ENCODE data around the gene CYP46A1.

Gene CYP46A1

DNA sequence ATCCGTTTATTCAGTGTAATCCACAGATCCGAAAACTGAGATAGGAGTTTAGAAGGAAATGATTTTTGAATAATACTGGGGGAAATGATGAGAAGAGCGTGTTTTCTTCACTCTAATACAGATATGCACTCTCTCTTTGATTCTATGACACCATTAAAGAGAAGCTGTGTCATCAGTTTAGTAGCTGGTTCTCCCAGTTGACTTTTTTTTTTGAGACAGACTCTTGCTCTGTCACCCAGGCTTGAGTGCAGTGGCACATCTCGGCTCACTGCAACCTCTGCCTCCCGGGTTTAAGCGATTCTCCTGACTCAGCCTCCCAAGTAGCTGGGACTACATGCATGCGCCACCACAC, 60.8 kb downstream of the CYP46A1 start:
- Histone ChIP-seq H3K36me3 (ENCODE audit: low read length) (no peaks in the 10 kb centered on the region), H3K79me2 (ENCODE audit: insufficient read depth, low read length) (no peaks in the 10 kb centered on the region), H3K9me3 (ENCODE audit: insufficient read depth, low read length) (no peaks in the 10 kb centered on the region), H3K9ac (ENCODE audit: low read length) (no peak overlapping the region), H3K4me3 (ENCODE audit: insufficient read depth, low read length, poor library complexity, severe bottlenecking) (no peak overlapping the region), H4K20me1 (ENCODE audit: low read depth, low read length) (no peaks in the 10 kb centered on the region), H3F3A (ENCODE audit: insufficient read depth) (no peaks in the 10 kb centered on the region), H3K9me2 (replicated peaks; ENCODE audit: insufficient read depth, low read length) (no peaks in the 10 kb centered on the region), H3K27ac (ENCODE audit: low read depth, low read length) (no peak overlapping the region), H3K4me2 (ENCODE audit: low read depth, low read length, poor library complexity, severe bottlenecking) (no peak overlapping the region), H2AFZ (ENCODE audit: low read depth, low read length, severe bottlenecking) (no peak overlapping the region), H3K27me3 (ENCODE audit: low read length) (no peaks in the 10 kb centered on the region)
- TF ChIP-seq EZH2phosphoT487 (conservative IDR thresholded peaks at IDR 0.05; ENCODE audit: low read length), result no peak
- TF ChIP-seq, protein P1, sequence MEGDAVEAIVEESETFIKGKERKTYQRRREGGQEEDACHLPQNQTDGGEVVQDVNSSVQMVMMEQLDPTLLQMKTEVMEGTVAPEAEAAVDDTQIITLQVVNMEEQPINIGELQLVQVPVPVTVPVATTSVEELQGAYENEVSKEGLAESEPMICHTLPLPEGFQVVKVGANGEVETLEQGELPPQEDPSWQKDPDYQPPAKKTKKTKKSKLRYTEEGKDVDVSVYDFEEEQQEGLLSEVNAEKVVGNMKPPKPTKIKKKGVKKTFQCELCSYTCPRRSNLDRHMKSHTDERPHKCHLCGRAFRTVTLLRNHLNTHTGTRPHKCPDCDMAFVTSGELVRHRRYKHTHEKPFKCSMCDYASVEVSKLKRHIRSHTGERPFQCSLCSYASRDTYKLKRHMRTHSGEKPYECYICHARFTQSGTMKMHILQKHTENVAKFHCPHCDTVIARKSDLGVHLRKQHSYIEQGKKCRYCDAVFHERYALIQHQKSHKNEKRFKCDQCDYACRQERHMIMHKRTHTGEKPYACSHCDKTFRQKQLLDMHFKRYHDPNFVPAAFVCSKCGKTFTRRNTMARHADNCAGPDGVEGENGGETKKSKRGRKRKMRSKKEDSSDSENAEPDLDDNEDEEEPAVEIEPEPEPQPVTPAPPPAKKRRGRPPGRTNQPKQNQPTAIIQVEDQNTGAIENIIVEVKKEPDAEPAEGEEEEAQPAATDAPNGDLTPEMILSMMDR (IDR thresholded peaks at IDR 0.05; ENCODE audit: insufficient read depth, low read length, poor library complexity, severe bottlenecking), result no peak

DNA sequence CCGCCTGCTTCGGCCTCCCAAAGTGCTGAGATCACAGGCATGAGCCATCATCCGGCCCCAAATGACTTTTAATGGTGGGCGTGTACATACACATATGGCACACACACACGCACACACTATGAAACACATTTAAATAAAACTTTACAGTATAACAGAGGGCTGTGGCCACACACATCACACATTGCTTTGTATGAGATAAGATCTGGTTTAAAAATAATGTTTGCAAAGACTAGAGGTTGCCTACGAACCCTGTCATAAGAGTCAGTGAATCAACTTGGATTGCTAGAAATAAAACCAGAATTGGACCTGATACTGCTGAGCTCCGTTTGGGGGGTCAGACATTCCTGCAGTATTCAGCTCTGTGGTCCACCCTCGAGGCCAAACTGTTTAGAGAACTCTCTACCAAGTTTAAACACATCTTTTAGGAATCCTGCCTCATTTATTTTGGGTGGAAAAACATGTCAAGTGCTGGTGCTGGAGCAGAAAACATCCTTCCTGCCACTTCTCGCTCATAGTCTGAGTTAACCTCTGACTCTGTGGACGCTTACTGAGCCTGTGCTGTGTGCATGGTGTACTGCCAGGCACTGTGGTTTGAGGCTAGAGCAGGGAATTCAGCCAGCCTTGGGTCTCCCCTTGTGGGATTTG, 61.3 kb downstream of the CYP46A1 start:
- H3K36me3 ChIP-seq (ENCODE audit: low read length), result no peaks in the 10 kb centered on the region
- no peaks in the 10 kb centered on the region for H3K9me3 ChIP-seq (ENCODE audit: insufficient read depth, low read length)
- no peaks in the 10 kb centered on the region for H3K79me2 ChIP-seq (ENCODE audit: insufficient read depth, low read length)
- H2AFZ ChIP-seq (ENCODE audit: low read depth, low read length, severe bottlenecking), result no peak overlapping the region
- no peaks in the 10 kb centered on the region for H3F3A ChIP-seq (ENCODE audit: insufficient read depth)
- H3K4me2 ChIP-seq (ENCODE audit: low read depth, low read length, poor library complexity, severe bottlenecking), result no peak overlapping the region
- no peak overlapping the region for H3K9ac ChIP-seq (ENCODE audit: low read length)
- no peak for TF ChIP-seq EZH2phosphoT487 (conservative IDR thresholded peaks at IDR 0.05; ENCODE audit: low read length)
- TF ChIP-seq, protein P1 (IDR thresholded peaks at IDR 0.05; ENCODE audit: insufficient read depth, low read length, poor library complexity, severe bottlenecking), result no peak
- H3K27ac ChIP-seq (ENCODE audit: low read depth, low read length), result no peak overlapping the region
- H3K4me3 ChIP-seq (ENCODE audit: insufficient read depth, low read length, poor library complexity, severe bottlenecking), result no peak overlapping the region
- no peaks in the 10 kb centered on the region for H4K20me1 ChIP-seq (ENCODE audit: low read depth, low read length)
- no peaks in the 10 kb centered on the region for H3K9me2 ChIP-seq (replicated peaks; ENCODE audit: insufficient read depth, low read length)
- no peaks in the 10 kb centered on the region for H3K27me3 ChIP-seq (ENCODE audit: low read length)

DNA sequence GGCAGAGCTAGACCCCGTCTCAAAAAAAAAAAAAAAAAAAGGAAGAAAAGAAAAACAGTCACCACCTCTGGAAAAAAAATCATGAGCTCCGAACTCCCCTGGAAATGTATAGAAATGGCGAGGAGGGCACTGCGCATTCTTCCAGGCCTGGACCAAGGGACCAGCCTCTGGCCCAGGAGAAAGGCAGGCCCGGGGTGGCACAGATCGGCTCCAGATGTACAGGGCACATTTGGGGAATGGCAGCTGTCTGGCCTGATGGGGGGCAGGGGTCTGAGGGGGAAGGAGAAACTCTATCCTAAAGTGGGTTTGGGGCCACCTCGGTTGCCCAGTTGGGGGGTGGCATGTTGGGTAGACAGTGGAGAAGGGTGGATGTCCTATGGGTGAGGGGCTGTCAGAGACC, 63.1 kb downstream of the CYP46A1 start:
- H3K27me3 ChIP-seq (ENCODE audit: low read length), result no peaks in the 10 kb centered on the region
- H3K9ac ChIP-seq (ENCODE audit: low read length), result no peak overlapping the region
- H4K20me1 ChIP-seq (ENCODE audit: low read depth, low read length), result no peaks in the 10 kb centered on the region
- H2AFZ ChIP-seq (ENCODE audit: low read depth, low read length, severe bottlenecking), result no peak overlapping the region
- no peak overlapping the region for H3K4me2 ChIP-seq (ENCODE audit: low read depth, low read length, poor library complexity, severe bottlenecking)
- H3K27ac ChIP-seq (ENCODE audit: low read depth, low read length), result no peak overlapping the region
- no peaks in the 10 kb centered on the region for H3K9me3 ChIP-seq (ENCODE audit: insufficient read depth, low read length)
- H3K4me3 ChIP-seq (ENCODE audit: insufficient read depth, low read length, poor library complexity, severe bottlenecking), result no peak overlapping the region
- TF ChIP-seq, protein P1 (IDR thresholded peaks at IDR 0.05; ENCODE audit: insufficient read depth, low read length, poor library complexity, severe bottlenecking), result no peak
- no peak for TF ChIP-seq EZH2phosphoT487 (conservative IDR thresholded peaks at IDR 0.05; ENCODE audit: low read length)
- H3K9me2 ChIP-seq (replicated peaks; ENCODE audit: insufficient read depth, low read length), result no peaks in the 10 kb centered on the region
- H3F3A ChIP-seq (ENCODE audit: insufficient read depth), result no peaks in the 10 kb centered on the region
- no peaks in the 10 kb centered on the region for H3K79me2 ChIP-seq (ENCODE audit: insufficient read depth, low read length)
- no peaks in the 10 kb centered on the region for H3K36me3 ChIP-seq (ENCODE audit: low read length)

Data from SU-DHL-6 (cell line).